ENCODE measurements around the gene P2RY8. TPM values are rescaled to one million over a fixed set of nuclear protein-coding genes. Genes with fewer than 3 reads are reported as not detected.

The P2RY8 gene
- total RNA-seq, 3 donors from 2014 or later = 0.87 to 2.0 (median 2.0) TPM

DNA sequence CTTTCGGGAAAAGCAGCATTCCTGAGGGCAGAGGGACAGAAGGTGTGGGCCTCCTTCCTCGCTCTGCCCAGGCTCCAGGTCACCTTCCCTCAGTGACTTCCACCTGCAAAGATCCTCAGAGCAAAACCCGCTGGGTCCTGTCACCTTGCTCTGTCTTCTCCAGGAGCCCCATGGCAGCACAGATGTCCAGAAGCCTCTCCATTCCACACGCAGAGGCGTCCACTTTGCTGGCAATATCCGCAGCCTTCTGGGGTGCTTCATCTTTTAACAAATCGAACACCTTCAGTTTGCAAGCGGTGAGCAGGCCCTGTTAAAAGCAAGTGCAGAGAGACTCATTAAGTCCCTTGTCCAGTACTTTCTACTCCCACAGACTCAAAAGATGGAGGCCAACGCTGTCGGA lies 111.6 kb downstream of the P2RY8 start:
- TF ChIP-seq, protein P1, sequence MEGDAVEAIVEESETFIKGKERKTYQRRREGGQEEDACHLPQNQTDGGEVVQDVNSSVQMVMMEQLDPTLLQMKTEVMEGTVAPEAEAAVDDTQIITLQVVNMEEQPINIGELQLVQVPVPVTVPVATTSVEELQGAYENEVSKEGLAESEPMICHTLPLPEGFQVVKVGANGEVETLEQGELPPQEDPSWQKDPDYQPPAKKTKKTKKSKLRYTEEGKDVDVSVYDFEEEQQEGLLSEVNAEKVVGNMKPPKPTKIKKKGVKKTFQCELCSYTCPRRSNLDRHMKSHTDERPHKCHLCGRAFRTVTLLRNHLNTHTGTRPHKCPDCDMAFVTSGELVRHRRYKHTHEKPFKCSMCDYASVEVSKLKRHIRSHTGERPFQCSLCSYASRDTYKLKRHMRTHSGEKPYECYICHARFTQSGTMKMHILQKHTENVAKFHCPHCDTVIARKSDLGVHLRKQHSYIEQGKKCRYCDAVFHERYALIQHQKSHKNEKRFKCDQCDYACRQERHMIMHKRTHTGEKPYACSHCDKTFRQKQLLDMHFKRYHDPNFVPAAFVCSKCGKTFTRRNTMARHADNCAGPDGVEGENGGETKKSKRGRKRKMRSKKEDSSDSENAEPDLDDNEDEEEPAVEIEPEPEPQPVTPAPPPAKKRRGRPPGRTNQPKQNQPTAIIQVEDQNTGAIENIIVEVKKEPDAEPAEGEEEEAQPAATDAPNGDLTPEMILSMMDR (IDR thresholded peaks at IDR 0.05) = no peak
- intact Hi-C loops (cut with DNase I, micrococcal nuclease) = no loop called here
- no peak overlapping the region for H3K4me3 ChIP-seq
- ATAC-seq (no peak), DNase-seq (peak in 2 of 3 donors; percentile 3 to 10)
- H3K9me3 ChIP-seq = peaks cover 14% of the 10 kb centered on the region
- no peaks in the 10 kb centered on the region for H3K4me1 ChIP-seq (ENCODE audit: low read depth)
- H3K36me3 ChIP-seq (ENCODE audit: low read depth) = no peaks in the 10 kb centered on the region

- no peak overlapping the region for H3K4me3 ChIP-seq
- H3K36me3 ChIP-seq (ENCODE audit: low read depth) = no peaks in the 10 kb centered on the region
- H3K4me1 ChIP-seq (ENCODE audit: low read depth) = no peaks in the 10 kb centered on the region
- DNase-seq (no peak), ATAC-seq (no peak)
- TF ChIP-seq, protein P1 (IDR thresholded peaks at IDR 0.05) = no peak
- intact Hi-C loops (cut with DNase I, micrococcal nuclease) = no loop called here
- peaks cover 14% of the 10 kb centered on the region for H3K9me3 ChIP-seq
Observed at GRCh38 chrX:1424147-1424851, 112.7 kb downstream of the P2RY8 start.

GRCh38 chrX:1423215-1423614 lies 113.8 kb downstream of the P2RY8 start:
- no peak for ATAC-seq
- TF ChIP-seq, protein P1 (IDR thresholded peaks at IDR 0.05) = no peak
- H3K9me3 ChIP-seq = peaks cover 19% of the 10 kb centered on the region
- intact Hi-C loops (cut with DNase I, micrococcal nuclease) = no loop called here
- H3K4me3 ChIP-seq = no peak overlapping the region
- no peak for DNase-seq
- H3K4me1 ChIP-seq (ENCODE audit: low read depth) = no peaks in the 10 kb centered on the region
- H3K36me3 ChIP-seq (ENCODE audit: low read depth) = no peaks in the 10 kb centered on the region

GRCh38 chrX:1422135-1422465 lies 114.9 kb downstream of the P2RY8 start:
- Histone ChIP-seq H3K4me1 (ENCODE audit: low read depth) (no peaks in the 10 kb centered on the region), H3K4me3 (no peak overlapping the region), H3K9me3 (peaks cover 22% of the 10 kb centered on the region), H3K36me3 (ENCODE audit: low read depth) (no peaks in the 10 kb centered on the region)
- ATAC-seq (no peak), DNase-seq (peak in 1 of 3 donors; percentile 4)
- TF ChIP-seq, protein P1 (IDR thresholded peaks at IDR 0.05) = no peak
- intact Hi-C loops (cut with DNase I, micrococcal nuclease) = no loop called here

DNA sequence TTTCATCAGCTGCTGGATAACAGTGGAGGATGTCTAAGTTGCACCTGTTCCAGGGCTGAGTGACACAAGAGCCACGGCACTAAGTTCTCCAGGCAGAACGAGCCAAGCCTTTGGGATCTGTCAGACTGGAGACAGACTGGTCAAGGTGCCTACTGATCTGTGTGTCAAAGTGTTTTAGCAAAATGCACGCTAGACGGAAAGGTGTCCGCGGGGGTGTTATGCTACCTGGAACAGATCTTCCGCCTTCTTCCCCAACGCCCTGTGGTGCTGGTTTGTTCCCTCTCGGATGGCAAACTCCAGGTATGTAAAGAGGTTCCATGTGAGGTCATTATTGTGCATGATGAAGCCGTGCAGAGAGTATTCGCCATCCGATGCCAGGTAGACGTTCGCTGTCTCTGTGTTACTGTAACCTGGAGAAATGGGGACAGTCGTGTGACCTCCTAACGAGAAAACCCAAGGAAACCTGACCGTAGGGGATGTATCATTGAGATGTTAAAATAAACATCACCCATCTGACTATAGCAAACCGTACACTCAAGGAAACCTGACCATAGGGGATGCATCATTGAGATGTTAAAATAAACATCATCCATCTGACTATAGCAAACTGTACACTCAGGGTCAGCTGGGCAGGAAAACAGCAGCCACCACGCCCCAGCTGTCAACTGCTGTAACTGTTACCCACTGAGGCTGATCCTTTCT lies 115.4 kb downstream of the P2RY8 start:
- Histone ChIP-seq H3K36me3 (ENCODE audit: low read depth) (no peaks in the 10 kb centered on the region), H3K4me3 (no peak overlapping the region), H3K9me3 (peaks cover 22% of the 10 kb centered on the region), H3K4me1 (ENCODE audit: low read depth) (no peaks in the 10 kb centered on the region)
- DNase-seq = peak in 2 of 3 donors; percentile 8 to 15
- intact Hi-C loops (cut with DNase I, micrococcal nuclease) = no loop called here
- no peak for ATAC-seq
- TF ChIP-seq, protein P1 (IDR thresholded peaks at IDR 0.05) = no peak

Data from mucosa of descending colon (tissue), 3 donors.